Left renal cortex interstitium (tissue), 4 donors: ENCODE measurements around the gene SYT13. TPM values are rescaled to one million over a fixed set of nuclear protein-coding genes. Genes with fewer than 3 reads are reported as not detected.

Source experiments
- polyA plus RNA-seq, 4 donors: library from polyadenylated mRNA; unstranded; fragments of 120-200 nt; gene quantifications; one replicate each; pipeline ENCODE4 v1.2.1, GENCODE V29; 2013; ENCODE audit not compliant: insufficient read length in 4 of 4

SYT13 gene
- polyA plus RNA-seq, 4 donors = 11.5 to 13.7 (median 13.4) TPM

Other genes with a start within 250 kb of the SYT13 start
- 10 to 100 TPM; 18.1 to 25.3 (median 19.1) TPM for gene PRDM11, start 139.7 kb downstream of the SYT13 start, polyA plus RNA-seq